Glutamatergic neuron (in vitro differentiated cells): ENCODE results near the gene BIN1. TPM values are rescaled to one million over a fixed set of nuclear protein-coding genes. Genes with fewer than 3 reads are reported as not detected.

Experiments
- DNase-seq: peaks from one replicate; pipeline ENCODE4 v3.0.0; 2022
- H3K27ac Mint-ChIP-seq: one replicate; pipeline ENCODE4 v1.8.0; 2020; ENCODE audit warnings: mild to moderate bottlenecking, mixed read lengths, inconsistent platforms; ENCODE audit not compliant: unreplicated experiment
- H3K27me3 Mint-ChIP-seq: one replicate; pipeline ENCODE4 v1.8.0; 2020; ENCODE audit warnings: mild to moderate bottlenecking, moderate library complexity, mixed read lengths, inconsistent platforms; ENCODE audit not compliant: unreplicated experiment
- H3K36me3 Mint-ChIP-seq: one replicate; pipeline ENCODE4 v1.8.0; 2020; ENCODE audit warnings: mild to moderate bottlenecking, mixed read lengths, inconsistent platforms; ENCODE audit not compliant: unreplicated experiment
- H3K4me1 Mint-ChIP-seq: one replicate; pipeline ENCODE4 v1.8.0; 2020; ENCODE audit warnings: mild to moderate bottlenecking, low read depth, mixed read lengths, inconsistent platforms; ENCODE audit not compliant: unreplicated experiment
- H3K4me3 Mint-ChIP-seq: one replicate; pipeline ENCODE4 v1.8.0; 2020; ENCODE audit warnings: mild to moderate bottlenecking, mixed read lengths, inconsistent platforms; ENCODE audit not compliant: unreplicated experiment
- H3K9me3 Mint-ChIP-seq: one replicate; pipeline ENCODE4 v1.8.0; 2020; ENCODE audit warnings: mild to moderate bottlenecking, moderate library complexity, mixed read lengths, inconsistent platforms; ENCODE audit not compliant: unreplicated experiment
- total RNA-seq: library from RNA; stranded (reverse); fragmentation: NEBNext Ultra II Directional; extraction: Animal tissue kit (Norgen Biotek cat#: 25700); gene quantifications from one replicate; pipeline ENCODE4 v1.2.1, GENCODE V29; 2021; ENCODE audit not compliant: unreplicated experiment
- TF ChIP-seq, protein P1 (sequence below): fragments of 200-600 bp; sonication (generic); IDR thresholded peaks from one replicate; pipeline ENCODE4 v1.5.0; 2021; ENCODE audit not compliant: partially characterized antibody, unreplicated experiment

BIN1 gene
- total RNA-seq, 1 donor from 2014 or later: 176 TPM

DNA sequence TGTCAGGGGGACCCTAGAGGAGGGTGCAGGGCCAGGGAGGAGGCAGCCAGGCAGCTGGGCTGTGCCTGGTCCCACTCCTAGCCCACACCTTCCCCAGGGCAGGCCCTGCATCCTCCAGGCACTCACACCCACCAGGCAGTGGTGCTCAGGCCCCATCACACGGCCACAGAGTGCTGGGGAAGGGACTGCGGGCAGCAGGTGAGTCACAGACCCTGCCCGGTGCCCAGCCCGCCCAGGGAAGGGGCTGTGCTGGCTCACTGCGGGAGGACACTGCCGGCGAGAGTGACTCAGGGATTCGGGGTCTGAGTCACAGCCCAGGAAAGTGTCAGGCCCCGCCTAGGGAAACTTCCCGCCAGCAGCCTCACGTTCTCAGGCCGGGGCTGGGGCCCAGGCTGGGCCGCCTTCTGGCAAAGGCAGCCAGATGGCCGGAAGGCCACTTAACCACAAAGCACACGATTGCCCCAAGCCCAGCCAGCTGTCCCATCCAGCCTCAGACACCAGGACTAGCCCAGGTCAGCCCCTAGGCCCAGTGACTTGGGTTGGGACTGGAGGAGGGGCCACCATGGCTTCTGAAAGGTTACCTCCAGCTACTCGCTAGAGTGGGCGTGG, 42.2 kb downstream of the BIN1 start:
- peaks cover 15% of the 10 kb centered on the region for H3K9me3 Mint-ChIP-seq
- peak; percentile 81 for DNase-seq
- H3K36me3 Mint-ChIP-seq: no peaks in the 10 kb centered on the region
- H3K27ac Mint-ChIP-seq: peak overlapping the region; percentile 91
- peaks cover 22% of the 10 kb centered on the region for H3K27me3 Mint-ChIP-seq
- no peak overlapping the region for H3K4me3 Mint-ChIP-seq
- H3K4me1 Mint-ChIP-seq: peaks cover 20% of the 10 kb centered on the region
- TF ChIP-seq, protein P1, sequence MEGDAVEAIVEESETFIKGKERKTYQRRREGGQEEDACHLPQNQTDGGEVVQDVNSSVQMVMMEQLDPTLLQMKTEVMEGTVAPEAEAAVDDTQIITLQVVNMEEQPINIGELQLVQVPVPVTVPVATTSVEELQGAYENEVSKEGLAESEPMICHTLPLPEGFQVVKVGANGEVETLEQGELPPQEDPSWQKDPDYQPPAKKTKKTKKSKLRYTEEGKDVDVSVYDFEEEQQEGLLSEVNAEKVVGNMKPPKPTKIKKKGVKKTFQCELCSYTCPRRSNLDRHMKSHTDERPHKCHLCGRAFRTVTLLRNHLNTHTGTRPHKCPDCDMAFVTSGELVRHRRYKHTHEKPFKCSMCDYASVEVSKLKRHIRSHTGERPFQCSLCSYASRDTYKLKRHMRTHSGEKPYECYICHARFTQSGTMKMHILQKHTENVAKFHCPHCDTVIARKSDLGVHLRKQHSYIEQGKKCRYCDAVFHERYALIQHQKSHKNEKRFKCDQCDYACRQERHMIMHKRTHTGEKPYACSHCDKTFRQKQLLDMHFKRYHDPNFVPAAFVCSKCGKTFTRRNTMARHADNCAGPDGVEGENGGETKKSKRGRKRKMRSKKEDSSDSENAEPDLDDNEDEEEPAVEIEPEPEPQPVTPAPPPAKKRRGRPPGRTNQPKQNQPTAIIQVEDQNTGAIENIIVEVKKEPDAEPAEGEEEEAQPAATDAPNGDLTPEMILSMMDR: no peak

DNA sequence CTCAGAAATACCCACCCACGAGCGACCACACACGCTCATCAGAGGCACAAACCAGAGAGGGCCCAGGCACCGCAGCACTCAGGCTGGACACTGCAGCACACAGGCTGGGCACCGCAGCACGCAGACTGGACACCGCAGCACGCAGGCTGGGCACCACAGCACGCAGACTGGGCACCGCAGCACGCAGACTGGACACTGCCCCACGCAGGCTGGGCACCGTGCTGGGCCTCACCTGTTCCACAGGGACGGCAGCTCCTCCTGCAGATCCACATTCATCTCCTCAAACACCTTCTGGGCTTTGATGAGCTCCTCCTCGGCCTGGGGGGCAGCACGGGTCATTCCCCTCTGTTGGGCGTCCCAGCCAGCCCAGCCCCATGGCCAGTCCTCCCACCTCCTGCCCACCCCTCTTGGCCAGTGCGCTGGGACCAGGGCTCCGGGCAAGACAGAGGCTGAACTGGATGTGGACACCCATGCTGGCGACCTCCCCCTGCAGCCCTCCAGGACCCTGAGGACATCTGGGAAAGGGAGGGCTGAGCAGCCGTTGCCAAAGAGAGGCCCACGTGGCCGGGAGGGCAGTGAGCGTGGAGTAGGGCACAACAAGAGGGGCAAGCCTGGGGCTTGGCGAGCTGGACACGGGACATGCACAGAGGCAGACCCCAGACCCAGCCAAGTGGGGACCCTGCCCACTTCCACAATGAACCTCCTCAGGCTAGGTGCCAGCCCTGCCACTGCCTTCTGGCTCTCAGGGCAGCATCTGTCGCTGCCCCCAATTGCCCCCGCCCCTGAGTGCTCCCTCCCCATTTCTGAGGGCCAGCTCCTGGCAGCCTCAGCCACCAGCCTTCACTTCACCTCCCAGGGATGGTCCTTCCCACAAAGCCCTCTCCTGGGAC, 43.0 kb downstream of the BIN1 start:
- Mint-ChIP-seq H3K36me3 (no peaks in the 10 kb centered on the region), H3K4me3 (no peak overlapping the region), H3K4me1 (peaks cover 23% of the 10 kb centered on the region), H3K27me3 (peaks cover 18% of the 10 kb centered on the region), H3K27ac (no peak overlapping the region), H3K9me3 (peaks cover 18% of the 10 kb centered on the region)
- TF ChIP-seq, protein P1: no peak
- no peak for DNase-seq

DNA sequence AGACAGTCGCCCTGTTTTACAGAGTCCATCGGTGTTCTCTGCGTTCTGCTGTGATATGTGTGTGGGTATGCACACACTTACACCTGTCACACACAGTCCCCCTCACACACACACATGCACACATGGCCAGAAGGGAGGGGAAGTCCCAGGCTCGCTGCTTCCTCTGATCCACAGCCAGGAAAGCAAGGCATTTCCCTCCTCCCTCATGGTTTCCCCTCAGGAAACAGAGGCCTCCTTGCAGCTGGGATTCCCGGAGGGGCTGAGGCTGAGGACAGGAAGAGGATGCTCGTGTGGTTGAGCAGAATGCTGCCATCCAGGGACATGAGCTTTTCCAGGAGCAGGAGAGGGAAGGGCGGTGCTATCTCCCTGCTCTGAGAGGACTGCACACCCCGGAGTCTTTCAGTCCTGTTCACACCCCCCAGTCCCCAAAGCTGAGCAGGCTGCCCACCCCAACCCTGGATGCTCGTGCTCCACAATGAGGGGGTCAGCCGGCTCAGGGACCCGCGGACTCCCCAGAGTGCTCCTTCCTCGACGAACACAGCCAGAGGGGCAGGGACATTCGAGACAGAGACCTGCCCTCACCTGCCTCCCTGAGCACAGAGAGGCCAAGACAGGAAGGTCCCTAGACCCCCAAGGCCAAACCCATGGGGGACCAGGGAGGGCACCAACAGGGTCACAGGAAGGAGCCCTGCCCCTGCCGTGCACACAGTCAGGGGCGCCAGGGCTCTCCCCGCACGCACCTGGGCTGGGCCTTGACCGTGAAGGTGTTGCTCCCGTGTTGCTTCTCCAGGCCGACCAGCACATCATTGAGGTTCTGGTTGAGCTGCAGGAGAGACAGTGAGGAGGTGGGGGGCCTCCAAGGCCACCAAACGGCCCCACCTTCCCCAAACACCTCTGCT, 45.3 kb downstream of the BIN1 start:
- H3K36me3 Mint-ChIP-seq: no peaks in the 10 kb centered on the region
- H3K4me1 Mint-ChIP-seq: peaks cover 19% of the 10 kb centered on the region
- H3K27ac Mint-ChIP-seq: no peak overlapping the region
- H3K9me3 Mint-ChIP-seq: peaks cover 18% of the 10 kb centered on the region
- no peak for DNase-seq
- TF ChIP-seq, protein P1: no peak
- H3K27me3 Mint-ChIP-seq: peaks cover 23% of the 10 kb centered on the region
- no peak overlapping the region for H3K4me3 Mint-ChIP-seq

DNA sequence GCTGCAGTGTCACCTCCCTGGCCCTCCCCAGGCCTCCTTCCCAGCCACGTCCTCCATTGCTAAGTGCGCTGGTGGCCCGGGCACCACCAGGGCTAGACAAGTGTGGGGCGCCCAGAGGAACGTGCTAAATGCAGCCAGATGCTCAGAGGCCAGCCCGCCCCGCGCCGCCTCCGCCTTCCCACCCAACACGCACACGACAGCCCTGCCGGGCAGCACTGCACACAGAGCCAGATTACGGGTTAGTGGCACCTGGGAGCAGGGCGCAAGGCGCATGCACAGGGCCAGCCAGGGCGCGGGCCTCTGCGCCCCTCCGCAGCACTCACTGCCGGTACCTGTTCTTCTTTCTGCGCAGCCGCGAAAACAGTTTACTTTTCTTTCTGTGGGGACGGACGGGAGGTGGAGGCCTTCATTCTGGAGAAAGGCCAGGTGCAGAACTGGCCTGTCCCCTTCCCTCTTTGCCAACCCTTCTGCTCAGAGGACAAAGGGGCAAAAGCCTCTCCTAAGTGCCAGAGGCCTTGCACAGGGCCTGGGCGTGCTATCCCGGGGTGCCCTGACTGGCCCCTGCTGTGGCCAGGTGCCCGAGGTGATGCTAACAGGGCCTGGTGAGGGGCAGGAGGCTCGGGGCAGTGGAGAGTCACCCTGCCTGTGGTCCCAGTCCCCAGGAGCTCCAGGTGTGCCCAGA, 46.5 kb downstream of the BIN1 start:
- Mint-ChIP-seq H3K9me3 (peaks cover 11% of the 10 kb centered on the region), H3K4me1 (peaks cover 14% of the 10 kb centered on the region), H3K27me3 (peaks cover 15% of the 10 kb centered on the region), H3K36me3 (no peaks in the 10 kb centered on the region), H3K4me3 (no peak overlapping the region), H3K27ac (no peak overlapping the region)
- TF ChIP-seq, protein P1: no peak
- no peak for DNase-seq
